MM.1S (cell line): ENCODE measurements around the gene HLA-DQA1.
"Not testable (repeated sequence)": the region's sequence is repeated elsewhere in the genome, so short reads cannot be mapped to it uniquely, and the experiment has no call there.

Source experiments
- DNase-seq: peaks from one replicate; pipeline ENCODE4 v3.0.0-alpha.2; 2015
- H2AFZ ChIP-seq: fragments of 300-600 bp; sonication (generic); 2 replicates; pipeline ENCODE4 v1.6.0; 2016; ENCODE audit warnings: antibody characterized with exemption, low read length
- H3F3A ChIP-seq: fragments of 300-600 bp; sonication (generic); 2 replicates; pipeline ENCODE4 v1.6.1; 2016; ENCODE audit warnings: mild to moderate bottlenecking, antibody characterized with exemption, low read length, moderate library complexity, mixed read lengths; ENCODE audit not compliant: insufficient read depth
- H3K27ac ChIP-seq: fragments of 300-600 bp; sonication (generic); 2 replicates; pipeline ENCODE4 v1.5.1; 2016; ENCODE audit warnings: mild to moderate bottlenecking, low read length
- H3K27me3 ChIP-seq: fragments of 300-600 bp; sonication (generic); replicated peaks from 2 replicates; pipeline ENCODE4 v1.6.0; 2016; ENCODE audit warnings: low read length; ENCODE audit not compliant: insufficient read depth
- H3K36me3 ChIP-seq: fragments of 300-600 bp; sonication (generic); replicated peaks from 2 replicates; pipeline ENCODE4 v1.6.1; 2016; ENCODE audit warnings: mild to moderate bottlenecking, low read length, mixed read lengths; ENCODE audit not compliant: insufficient read depth
- H3K4me1 ChIP-seq: fragments of 300-600 bp; sonication (generic); 2 replicates; pipeline ENCODE4 v1.6.1; 2016; ENCODE audit warnings: low read length, mixed read lengths
- H3K4me2 ChIP-seq: fragments of 300-600 bp; sonication (generic); 2 replicates; pipeline ENCODE4 v1.6.0; 2016; ENCODE audit warnings: low read depth, low read length
- H3K4me3 ChIP-seq: fragments of 300-600 bp; sonication (generic); 2 replicates; pipeline ENCODE4 v1.5.1; 2016; ENCODE audit warnings: low read length, mixed read lengths
- H3K79me2 ChIP-seq: fragments of 300-600 bp; sonication (generic); 2 replicates; pipeline ENCODE4 v1.6.1; 2016; ENCODE audit warnings: mixed run types, low read length, mixed read lengths
- H3K9ac ChIP-seq: fragments of 300-600 bp; sonication (generic); 2 replicates; pipeline ENCODE4 v1.6.1; 2016; ENCODE audit warnings: low read length, mixed read lengths
- H3K9me2 ChIP-seq: fragments of 300-600 bp; sonication (generic); replicated peaks from 2 replicates; pipeline ENCODE4 v1.6.1; 2016; ENCODE audit warnings: mild to moderate bottlenecking, low read length, mixed read lengths; ENCODE audit not compliant: insufficient read depth
- H3K9me3 ChIP-seq: fragments of 300-600 bp; sonication (generic); replicated peaks from 2 replicates; pipeline ENCODE4 v1.6.1; 2016; ENCODE audit warnings: mild to moderate bottlenecking, low read length, mixed read lengths; ENCODE audit not compliant: insufficient read depth
- H4K20me1 ChIP-seq: fragments of 300-600 bp; sonication (generic); 2 replicates; pipeline ENCODE4 v1.6.1; 2016; ENCODE audit warnings: mild to moderate bottlenecking, low read length, moderate library complexity, mixed read lengths; ENCODE audit not compliant: insufficient read depth
- CTCF ChIP-seq: fragments of 300-600 bp; sonication (generic); IDR thresholded peaks from 2 replicates; pipeline ENCODE4 v1.5.1; 2016; ENCODE audit warnings: antibody characterized with exemption, low read length, mixed read lengths
- EZH2 ChIP-seq: fragments of 300-600 bp; sonication (generic); optimal IDR thresholded peaks from 2 replicates; pipeline ENCODE3; 2017; ENCODE audit warnings: low read depth, mild to moderate bottlenecking, antibody characterized with exemption, low read length, mixed read lengths
- EZH2phosphoT487 ChIP-seq: fragments of 300-600 bp; sonication (generic); IDR thresholded peaks from 2 replicates; pipeline ENCODE4 v1.6.1; 2018; ENCODE audit warnings: antibody characterized with exemption, low read length

HLA-DQA1 gene

GRCh38 chr6:32669893-32670292 is 32.7 kb downstream of the HLA-DQA1 start:
- Histone ChIP-seq H3K27ac (no peak overlapping the region), H3K36me3 (no peaks in the 10 kb centered on the region), H3K9ac (no peak overlapping the region), H3K9me2 (no peaks in the 10 kb centered on the region), H3F3A (no peaks in the 10 kb centered on the region), H3K4me3 (no peak overlapping the region), H3K4me2 (no peak overlapping the region), H3K27me3 (no peaks in the 10 kb centered on the region), H4K20me1 (no peaks in the 10 kb centered on the region), H2AFZ (no peak overlapping the region), H3K9me3 (no peaks in the 10 kb centered on the region), H3K4me1 (no peaks in the 10 kb centered on the region), H3K79me2 (no peaks in the 10 kb centered on the region)
- TF ChIP-seq EZH2 (no peak), CTCF (no peak), EZH2phosphoT487 (no peak)
- no peak for DNase-seq

- H3K4me2 ChIP-seq, H3F3A ChIP-seq, H3K4me3 ChIP-seq, H3K9me3 ChIP-seq, H3K4me1 ChIP-seq, H3K36me3 ChIP-seq, H3K27me3 ChIP-seq, H4K20me1 ChIP-seq, H3K9ac ChIP-seq, H3K27ac ChIP-seq, DNase-seq, H3K79me2 ChIP-seq, H2AFZ ChIP-seq, H3K9me2 ChIP-seq: not testable (repeated sequence)
Observed at GRCh38 chr6:32671908-32672307, 34.7 kb downstream of the HLA-DQA1 start.

GRCh38 chr6:32674123-32674522 is 36.9 kb downstream of the HLA-DQA1 start:
- H3F3A ChIP-seq, H3K9me3 ChIP-seq, H3K27ac ChIP-seq, H3K27me3 ChIP-seq, H4K20me1 ChIP-seq, H3K36me3 ChIP-seq, H2AFZ ChIP-seq, H3K9ac ChIP-seq, H3K9me2 ChIP-seq, DNase-seq, H3K4me2 ChIP-seq, H3K4me1 ChIP-seq, H3K79me2 ChIP-seq, H3K4me3 ChIP-seq: not testable (repeated sequence)

GRCh38 chr6:32679492-32679891 is 42.3 kb downstream of the HLA-DQA1 start:
- Histone ChIP-seq H3K9me3 (no peaks in the 10 kb centered on the region), H3K27me3 (peaks cover 10% of the 10 kb centered on the region; the same call in 1 of the 2 replicates), H3K27ac (no peak overlapping the region), H2AFZ (no peak overlapping the region), H3K4me2 (no peak overlapping the region), H3K36me3 (no peaks in the 10 kb centered on the region), H3K79me2 (no peaks in the 10 kb centered on the region), H3K9ac (no peak overlapping the region), H3K4me3 (no peak overlapping the region), H3K9me2 (no peaks in the 10 kb centered on the region), H4K20me1 (no peaks in the 10 kb centered on the region), H3F3A (no peaks in the 10 kb centered on the region), H3K4me1 (no peaks in the 10 kb centered on the region)
- TF ChIP-seq EZH2 (no peak), CTCF (no peak), EZH2phosphoT487 (no peak)
- DNase-seq, result no peak
